NOMO-1 treated with dmso at 0.1 percent for 144 hours (cell line): ENCODE data around the gene SCP2.

Experiments used
- DNase-seq: peaks from one replicate; lab custom pipeline; 2025; ENCODE audit not compliant: unreplicated experiment; lab: John Stamatoyannopoulos, UW

The SCP2 gene

DNA sequence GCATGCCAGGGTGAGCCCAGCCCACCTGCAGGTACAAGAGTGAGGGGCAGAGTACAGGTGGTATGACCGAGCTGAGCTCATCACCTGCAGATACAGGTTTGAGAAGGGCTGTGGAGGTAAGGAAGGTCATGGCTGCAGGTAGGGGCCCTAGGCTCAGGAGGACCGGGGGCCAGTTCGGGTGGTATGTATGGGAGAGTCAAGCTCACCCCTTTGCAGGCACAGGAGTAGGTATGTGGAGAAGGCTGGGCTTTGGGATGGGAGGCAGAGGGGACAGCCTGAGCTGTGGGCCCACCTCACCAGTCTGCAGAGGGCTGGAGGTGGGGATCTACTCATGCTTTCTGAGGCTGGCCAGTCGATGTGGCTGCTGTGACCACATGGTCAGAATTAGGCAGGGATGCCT, 152.2 kb downstream of the SCP2 start:
- DNase-seq = no peak

GRCh38 chr1:53080041-53080440, 153.0 kb downstream of the SCP2 start:
- DNase-seq = no peak

DNA sequence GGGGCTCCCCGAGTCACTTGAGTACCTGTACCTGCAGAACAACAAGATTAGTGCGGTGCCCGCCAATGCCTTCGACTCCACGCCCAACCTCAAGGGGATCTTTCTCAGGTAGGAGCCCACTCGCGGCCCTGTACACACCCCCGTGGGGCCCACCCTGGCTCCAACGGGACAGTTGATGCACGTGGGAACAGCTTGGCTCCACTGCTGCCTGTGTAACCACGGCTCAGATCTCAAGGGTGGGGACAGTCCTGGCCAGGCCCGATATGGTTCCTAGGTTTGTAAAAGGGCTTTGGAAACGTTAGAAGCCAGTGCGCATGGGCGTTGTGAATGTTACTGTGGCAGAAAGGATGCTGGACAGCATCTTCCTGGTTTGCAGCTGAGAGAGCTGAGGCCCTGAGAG, 153.7 kb downstream of the SCP2 start:
- DNase-seq = no peak

DNA sequence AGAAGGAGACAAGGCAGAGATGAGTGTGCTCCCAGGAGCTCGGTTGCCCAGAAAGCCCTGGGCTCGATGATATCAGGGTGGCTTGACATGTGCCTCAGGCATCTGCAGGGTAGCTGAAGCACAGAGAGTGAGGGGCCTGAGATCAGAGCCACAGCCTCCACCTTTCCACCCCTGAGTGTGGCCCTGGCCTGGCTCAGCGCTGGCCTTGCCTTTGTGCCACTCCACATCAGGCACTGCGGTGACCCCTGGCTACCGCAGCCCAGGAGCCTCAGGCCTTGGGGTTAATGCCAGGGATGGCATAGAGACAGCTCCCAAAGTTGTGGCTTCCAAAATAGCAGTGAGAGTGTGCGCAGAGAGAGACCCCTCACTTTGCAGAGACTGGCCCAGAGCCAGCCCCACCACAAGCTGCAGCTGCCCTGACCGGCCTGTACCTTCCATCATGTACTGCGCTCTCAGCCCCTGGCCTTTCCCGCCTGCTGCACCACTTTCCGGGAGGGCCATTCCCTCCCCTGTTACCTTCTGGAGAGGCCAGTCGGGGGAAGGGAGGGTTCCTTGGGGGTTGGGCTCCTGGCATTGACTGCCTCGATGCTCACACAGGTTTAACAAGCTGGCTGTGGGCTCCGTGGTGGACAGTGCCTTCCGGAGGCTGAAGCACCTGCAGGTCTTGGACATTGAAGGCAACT, 154.4 kb downstream of the SCP2 start:
- DNase-seq = no peak

GRCh38 chr1:53082826-53083455, 155.9 kb downstream of the SCP2 start:
- no peak for DNase-seq

- no peak for DNase-seq
Measured at GRCh38 chr1:53083636-53084588, 156.8 kb downstream of the SCP2 start.

DNA sequence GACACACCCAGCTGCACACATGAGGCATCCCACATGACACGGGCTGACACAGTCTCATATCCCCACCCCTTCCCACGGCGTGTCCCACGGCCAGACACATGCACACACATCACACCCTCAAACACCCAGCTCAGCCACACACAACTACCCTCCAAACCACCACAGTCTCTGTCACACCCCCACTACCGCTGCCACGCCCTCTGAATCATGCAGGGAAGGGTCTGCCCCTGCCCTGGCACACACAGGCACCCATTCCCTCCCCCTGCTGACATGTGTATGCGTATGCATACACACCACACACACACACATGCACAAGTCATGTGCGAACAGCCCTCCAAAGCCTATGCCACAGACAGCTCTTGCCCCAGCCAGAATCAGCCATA, 157.5 kb downstream of the SCP2 start:
- DNase-seq = no peak

DNA sequence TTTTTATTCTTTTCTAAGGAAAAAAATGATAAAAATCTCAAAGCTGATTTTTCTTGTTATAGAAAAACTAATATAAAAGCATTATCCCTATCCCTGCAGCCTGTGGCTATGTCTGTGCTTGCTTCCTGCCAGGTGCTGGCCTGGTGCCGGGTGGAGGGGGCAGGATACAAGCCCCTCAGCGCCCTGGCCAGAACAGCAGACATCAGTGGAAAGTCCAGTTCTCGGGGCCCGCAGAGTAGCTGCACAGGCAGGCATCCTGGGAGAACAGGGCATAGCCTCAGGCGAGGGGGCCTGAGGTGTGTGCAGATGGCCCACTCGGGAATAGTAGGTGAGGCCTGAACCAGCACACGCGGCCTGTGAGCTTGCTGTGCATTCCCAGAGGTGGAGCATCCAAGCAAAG, 158.3 kb downstream of the SCP2 start:
- no peak for DNase-seq

GRCh38 chr1:53086491-53087070, 159.5 kb downstream of the SCP2 start:
- DNase-seq = no peak

DNA sequence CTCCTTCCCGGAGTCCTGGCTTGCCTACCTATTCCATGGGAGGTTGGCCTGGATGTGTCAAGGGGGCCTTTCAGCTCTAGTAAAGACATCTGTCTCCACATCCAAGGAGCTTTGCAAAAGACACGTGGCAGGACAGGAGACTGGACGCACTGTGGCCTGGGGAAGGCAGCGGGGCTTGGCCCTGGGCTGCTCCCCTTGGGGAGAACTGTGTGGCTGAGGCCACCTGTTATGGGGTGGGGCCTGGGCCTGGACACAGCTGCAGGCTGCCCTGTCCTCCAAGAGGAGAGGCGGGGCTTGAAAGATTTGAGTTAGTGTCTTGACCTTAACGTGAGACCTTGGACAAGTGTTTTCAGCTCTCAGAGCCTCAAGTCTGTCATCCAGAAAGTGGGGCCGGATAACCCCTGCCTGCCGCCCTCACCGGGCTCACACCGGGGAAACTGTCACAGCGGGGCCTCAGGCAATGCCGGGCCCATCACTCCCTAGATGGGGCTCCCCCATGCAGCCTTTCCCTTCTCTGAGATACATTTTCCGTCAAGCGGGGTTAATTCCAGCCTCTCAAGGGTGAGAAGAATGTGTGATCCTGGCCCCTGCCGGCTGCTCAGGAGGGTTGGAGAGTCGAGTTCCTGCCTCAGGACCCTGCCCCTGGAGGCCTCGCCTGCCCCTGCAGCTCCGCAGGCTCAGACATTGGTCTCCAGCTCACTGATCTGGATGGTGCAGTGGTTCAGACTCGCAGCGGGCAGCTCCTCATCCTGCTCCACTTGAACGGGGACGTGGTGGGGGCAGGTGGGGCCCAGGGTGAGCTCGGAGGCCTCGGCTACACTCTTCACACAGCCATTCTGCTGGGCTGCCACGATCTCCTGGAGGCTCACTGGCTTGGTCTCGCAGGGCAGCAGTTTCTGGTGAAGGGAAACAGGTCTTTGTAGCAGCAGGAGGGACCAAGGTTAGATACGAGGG, 160.5 kb downstream of the SCP2 start:
- DNase-seq = no peak

- DNase-seq = no peak
Measured at GRCh38 chr1:53088616-53089300, 161.7 kb downstream of the SCP2 start.

- no peak for DNase-seq
Measured at GRCh38 chr1:53089478-53090226, 162.6 kb downstream of the SCP2 start.

- no peak for DNase-seq
Measured at GRCh38 chr1:53090227-53091147, 163.4 kb downstream of the SCP2 start.

- no peak for DNase-seq
Measured at GRCh38 chr1:53091841-53092645, 165.0 kb downstream of the SCP2 start.

DNA sequence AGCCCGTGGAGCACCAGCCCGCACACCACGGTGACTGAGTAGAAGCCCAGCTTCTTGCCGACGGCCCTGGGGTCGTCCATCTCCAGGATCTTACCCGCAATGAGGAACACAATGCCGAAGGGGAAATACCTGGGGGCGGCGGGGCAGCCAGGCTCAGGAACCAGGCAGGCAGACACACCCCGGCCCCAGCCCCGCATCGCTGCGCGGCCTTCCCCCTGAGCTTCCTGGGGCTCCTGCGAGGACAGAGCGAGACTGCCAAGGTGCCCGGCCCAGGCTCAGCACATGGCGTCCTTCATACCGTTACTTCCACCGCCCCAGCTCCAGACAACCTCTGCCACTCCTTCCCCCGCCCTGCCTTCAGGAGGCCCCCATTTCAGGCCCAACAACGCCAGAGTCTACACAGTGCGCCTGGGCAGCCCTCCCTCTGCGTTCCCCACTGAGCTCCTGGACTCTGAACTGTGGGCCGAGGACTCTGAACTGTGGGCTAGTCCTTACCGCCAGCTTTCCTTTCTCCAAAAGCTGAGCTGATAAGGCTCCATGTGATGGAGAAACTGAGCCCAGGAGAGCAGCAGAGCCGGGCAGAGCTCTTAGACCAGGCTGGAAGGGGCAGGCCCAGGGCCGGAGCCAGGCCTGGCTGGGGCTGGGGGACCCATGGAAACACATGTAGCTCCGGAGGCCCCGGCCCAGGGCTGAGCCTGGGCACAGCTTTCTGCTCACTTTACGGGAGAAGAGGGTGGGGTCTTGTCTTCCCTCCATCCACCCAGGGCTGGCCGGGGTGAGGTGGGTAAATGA, 165.8 kb downstream of the SCP2 start:
- DNase-seq = no peak

GRCh38 chr1:53093451-53093754, 166.3 kb downstream of the SCP2 start:
- DNase-seq = no peak
